Measurements from ENCODE around the gene XPNPEP3.
"Not testable (repeated sequence)": the region's sequence is repeated elsewhere in the genome, so short reads cannot be mapped to it uniquely, and the experiment has no call there.

XPNPEP3 gene

GRCh38 chr22:40862013-40862412, 5.1 kb downstream of the XPNPEP3 start, which contains the start of gene DNAJB7:
DNAJB7 (minus strand) TSS chr22:40862113; CDS start chr22:40861994, 119 bp downstream.
- no peak within 1 kb of the TSS for H3K4me3 ChIP-seq (ENCODE audit: control insufficient read depth, low read depth, low read length)
- no peak for DNase-seq (ENCODE audit: low read depth)
- no peak for TF ChIP-seq CTCF (IDR thresholded peaks at IDR 0.05; ENCODE audit: control insufficient read depth, insufficient read depth, low read depth, low read length, missing control alignments)

GRCh38 chr22:40862537-40862936, 5.6 kb downstream of the XPNPEP3 start:
- no peak overlapping the region for H3K4me3 ChIP-seq (ENCODE audit: control insufficient read depth, low read depth, low read length)
- no peak for DNase-seq (ENCODE audit: low read depth)
- no peak for TF ChIP-seq CTCF (IDR thresholded peaks at IDR 0.05; ENCODE audit: control insufficient read depth, insufficient read depth, low read depth, low read length, missing control alignments)

GRCh38 chr22:40867109-40867508, 10.2 kb downstream of the XPNPEP3 start:
- TF ChIP-seq CTCF (IDR thresholded peaks at IDR 0.05; ENCODE audit: control insufficient read depth, insufficient read depth, low read depth, low read length, missing control alignments), result no peak
- DNase-seq (ENCODE audit: low read depth), result no peak
- H3K4me3 ChIP-seq (ENCODE audit: control insufficient read depth, low read depth, low read length), result no peak overlapping the region

- DNase-seq (ENCODE audit: low read depth); H3K4me3 ChIP-seq (ENCODE audit: control insufficient read depth, low read depth, low read length): not testable (repeated sequence)
These were observed 11.4 kb downstream of the XPNPEP3 start for GRCh38 chr22:40868379-40868778.

- no peak for TF ChIP-seq CTCF (IDR thresholded peaks at IDR 0.05; ENCODE audit: control insufficient read depth, insufficient read depth, low read depth, low read length, missing control alignments)
These were observed 17.1 kb downstream of the XPNPEP3 start for GRCh38 chr22:40874016-40874415.

GRCh38 chr22:40875111-40875510, 18.2 kb downstream of the XPNPEP3 start:
- no peak for DNase-seq (ENCODE audit: low read depth)
- H3K4me3 ChIP-seq (ENCODE audit: control insufficient read depth, low read depth, low read length), result no peak overlapping the region
- no peak for TF ChIP-seq CTCF (IDR thresholded peaks at IDR 0.05; ENCODE audit: control insufficient read depth, insufficient read depth, low read depth, low read length, missing control alignments)

More at GRCh38 chr22:40874016-40874415, 17.1 kb downstream of the XPNPEP3 start:
- no peak for DNase-seq (ENCODE audit: low read depth)
- no peak overlapping the region for H3K4me3 ChIP-seq (ENCODE audit: control insufficient read depth, low read depth, low read length)

- TF ChIP-seq CTCF (IDR thresholded peaks at IDR 0.05; ENCODE audit: control insufficient read depth, insufficient read depth, low read depth, low read length, missing control alignments), result no peak
- no peak overlapping the region for H3K4me3 ChIP-seq (ENCODE audit: control insufficient read depth, low read depth, low read length)
- no peak for DNase-seq (ENCODE audit: low read depth)
These were observed 20.0 kb downstream of the XPNPEP3 start for GRCh38 chr22:40876907-40877306.

All from AG09309 (cell line).